ENCODE results near the gene ACTL6A. TPM values are rescaled to one million over a fixed set of nuclear protein-coding genes. Genes with fewer than 3 reads are reported as not detected.

Gene ACTL6A
- total RNA-seq, 1 experiment from 2014 or later = 184 TPM

Other genes with a start within 250 kb of the ACTL6A start
- gene ZNF639, start 239.9 kb upstream of the ACTL6A start, total RNA-seq (2014; rRNA removed; shearing (Covaris generic); ENCODE audit: low replicate concordance) = 106 and 111 TPM in 2 replicates
- gene MFN1, start 215.2 kb upstream of the ACTL6A start, total RNA-seq (2014; rRNA removed; shearing (Covaris generic); ENCODE audit: low replicate concordance) = 28.2 and 34.3 TPM in 2 replicates
- 42.6 and 50.1 TPM in 2 replicates for gene GNB4, start 111.5 kb upstream of the ACTL6A start, total RNA-seq (2014; rRNA removed; shearing (Covaris generic); ENCODE audit: low replicate concordance)
- gene MRPL47, start 41.7 kb downstream of the ACTL6A start, total RNA-seq (2014; rRNA removed; shearing (Covaris generic); ENCODE audit: low replicate concordance) = 83.8 and 91.6 TPM in 2 replicates
- gene NDUFB5, start 41.9 kb downstream of the ACTL6A start, total RNA-seq (2014; rRNA removed; shearing (Covaris generic); ENCODE audit: low replicate concordance) = 271 and 320 TPM in 2 replicates
- gene USP13, start 90.1 kb downstream of the ACTL6A start, total RNA-seq (2014; rRNA removed; shearing (Covaris generic); ENCODE audit: low replicate concordance) = 16.7 and 18.5 TPM in 2 replicates

Data from Caki2 (cell line).